HTR-8/SVneo (cell line): Measurements from ENCODE around the gene PDLIM4.
A peak's percentile ranks its signal among the peaks of the same experiment; 100 is the strongest.

Experiments used
- DNase-seq: peaks from one replicate; pipeline ENCODE4 v3.0.0; 2011; ENCODE audit warnings: low spot score, mixed read lengths; ENCODE audit not compliant: insufficient read length
- FAIRE-seq: peaks from 2 replicates; lab custom pipeline; 2011; peaks lifted over from hg19 to GRCh38; lab: Jason Lieb, UNC

PDLIM4 gene, protein sequence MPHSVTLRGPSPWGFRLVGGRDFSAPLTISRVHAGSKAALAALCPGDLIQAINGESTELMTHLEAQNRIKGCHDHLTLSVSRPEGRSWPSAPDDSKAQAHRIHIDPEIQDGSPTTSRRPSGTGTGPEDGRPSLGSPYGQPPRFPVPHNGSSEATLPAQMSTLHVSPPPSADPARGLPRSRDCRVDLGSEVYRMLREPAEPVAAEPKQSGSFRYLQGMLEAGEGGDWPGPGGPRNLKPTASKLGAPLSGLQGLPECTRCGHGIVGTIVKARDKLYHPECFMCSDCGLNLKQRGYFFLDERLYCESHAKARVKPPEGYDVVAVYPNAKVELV

GRCh38 chr5:132257131-132258101, at the start of gene PDLIM4:
Gene PDLIM4 (plus strand): TSS chr5:132257696. CDS start chr5:132257735, 39 bp downstream.
- peak; percentile 62 for DNase-seq
- no peak for FAIRE-seq

GRCh38 chr5:132207778-132208177, 49.7 kb upstream of the PDLIM4 start:
- no peak for FAIRE-seq

GRCh38 chr5:132209131-132209530, 48.4 kb upstream of the PDLIM4 start:
- no peak for FAIRE-seq
- no peak for DNase-seq

More at GRCh38 chr5:132207778-132208177, 49.7 kb upstream of the PDLIM4 start:
- no peak for DNase-seq

DNA sequence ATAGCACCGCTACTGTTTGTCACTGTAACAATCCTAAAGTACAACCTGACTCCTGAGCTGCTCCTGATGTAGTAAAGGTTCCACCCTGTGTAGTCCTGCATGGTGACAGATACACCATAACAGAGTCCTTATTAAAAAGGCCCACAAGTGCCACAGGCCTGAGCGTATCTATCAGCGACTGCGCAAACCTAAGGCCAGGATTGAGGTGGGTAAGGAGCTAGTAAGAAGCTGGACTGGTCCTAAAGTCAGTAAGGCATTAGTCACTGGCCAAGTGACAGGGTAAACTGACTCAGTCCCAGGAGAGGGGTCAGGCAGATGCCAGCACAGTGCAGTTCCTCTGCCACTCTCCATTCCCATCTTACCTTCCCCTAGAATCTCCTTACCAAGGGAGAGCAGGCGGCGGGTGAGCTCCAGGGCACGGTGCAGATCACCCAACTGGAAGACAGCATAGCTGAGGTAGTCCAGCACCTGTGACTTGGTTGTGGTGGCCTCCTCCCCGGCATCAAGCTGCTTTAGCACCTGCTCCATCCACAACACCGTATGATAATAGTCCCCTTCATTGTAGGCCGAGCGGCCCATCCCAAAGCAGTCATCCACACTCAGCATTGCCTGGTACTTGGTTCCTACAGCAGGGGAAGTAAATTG, 47.5 kb upstream of the PDLIM4 start:
- no peak for DNase-seq

GRCh38 chr5:132210944-132211343, 46.6 kb upstream of the PDLIM4 start:
- FAIRE-seq (no peak), DNase-seq (no peak)

More for the DNA sequence above, 47.5 kb upstream of the PDLIM4 start:
- no peak for FAIRE-seq

GRCh38 chr5:132211787-132212186, 45.7 kb upstream of the PDLIM4 start:
- DNase-seq (no peak), FAIRE-seq (no peak)

- FAIRE-seq (no peak), DNase-seq (no peak)
Observed at GRCh38 chr5:132213666-132214065, 43.8 kb upstream of the PDLIM4 start.

GRCh38 chr5:132214491-132214890, 43.0 kb upstream of the PDLIM4 start:
- FAIRE-seq (no peak), DNase-seq (no peak)

GRCh38 chr5:132215329-132215728, 42.2 kb upstream of the PDLIM4 start:
- peak; percentile 89 for DNase-seq
- peak; percentile 93 for FAIRE-seq

DNA sequence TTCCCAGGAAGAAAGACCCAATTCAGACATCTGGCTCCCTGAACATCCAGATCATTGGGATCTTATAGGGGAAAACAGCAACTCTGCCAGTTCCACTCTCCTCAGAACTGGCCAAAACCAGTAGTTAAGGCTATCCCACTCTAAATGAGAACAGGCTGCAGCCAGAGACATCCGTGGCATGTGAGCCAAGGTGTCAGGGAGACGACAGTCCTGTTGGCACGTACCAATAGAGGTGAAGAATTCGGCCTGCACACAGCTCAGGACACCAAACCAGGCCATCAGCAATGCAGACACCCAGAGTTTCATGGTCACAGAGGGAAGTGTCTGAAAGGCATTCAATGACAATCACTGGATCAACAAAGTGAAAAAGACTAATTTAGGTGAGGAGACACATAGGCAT, 39.2 kb upstream of the PDLIM4 start:
- no peak for FAIRE-seq

GRCh38 chr5:132219289-132219970, 38.1 kb upstream of the PDLIM4 start:
- no peak for FAIRE-seq
- no peak for DNase-seq

More for the DNA sequence above, 39.2 kb upstream of the PDLIM4 start:
- no peak for DNase-seq

DNA sequence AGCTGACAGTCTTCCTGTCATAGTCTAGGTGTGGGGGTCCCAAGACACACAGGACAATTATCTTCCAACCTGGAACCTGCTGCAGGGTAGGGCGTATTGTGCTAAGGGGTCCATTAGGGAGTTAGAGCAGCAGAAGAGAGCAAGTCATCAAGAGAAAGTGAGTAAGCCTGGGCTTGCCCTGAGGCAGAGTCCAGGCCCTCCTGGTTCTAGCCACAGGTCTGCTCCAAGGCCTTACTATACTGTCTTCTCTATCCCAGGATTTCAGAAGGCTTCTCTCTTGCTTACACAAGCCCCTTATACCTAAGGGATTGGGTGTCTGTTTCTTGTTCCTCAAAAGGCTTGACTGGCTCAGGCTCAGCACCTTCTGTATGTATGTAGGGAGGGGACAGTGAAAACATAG, 37.5 kb upstream of the PDLIM4 start:
- FAIRE-seq, result no peak

DNA sequence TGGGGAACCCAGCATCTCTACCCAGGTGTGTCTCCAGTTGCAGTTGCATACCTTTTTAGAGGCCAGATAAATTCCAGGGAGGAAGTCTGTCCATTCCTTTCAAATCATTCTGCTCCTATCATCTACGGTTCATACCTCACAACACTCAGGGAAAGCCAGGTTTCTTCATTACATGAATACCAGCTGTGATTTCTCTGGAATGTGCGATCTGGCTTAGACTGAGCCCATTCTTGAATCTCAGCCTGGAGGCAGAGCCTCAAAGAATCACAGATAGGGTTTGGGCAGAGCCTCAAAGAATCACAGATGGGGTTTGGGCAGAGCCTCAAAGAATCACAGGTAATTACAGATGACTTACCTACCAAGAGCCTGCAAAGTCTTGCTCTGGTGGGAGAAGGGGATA, 37.0 kb upstream of the PDLIM4 start:
- no peak for DNase-seq
- no peak for FAIRE-seq

More for the DNA sequence above, 37.5 kb upstream of the PDLIM4 start:
- no peak for DNase-seq

DNA sequence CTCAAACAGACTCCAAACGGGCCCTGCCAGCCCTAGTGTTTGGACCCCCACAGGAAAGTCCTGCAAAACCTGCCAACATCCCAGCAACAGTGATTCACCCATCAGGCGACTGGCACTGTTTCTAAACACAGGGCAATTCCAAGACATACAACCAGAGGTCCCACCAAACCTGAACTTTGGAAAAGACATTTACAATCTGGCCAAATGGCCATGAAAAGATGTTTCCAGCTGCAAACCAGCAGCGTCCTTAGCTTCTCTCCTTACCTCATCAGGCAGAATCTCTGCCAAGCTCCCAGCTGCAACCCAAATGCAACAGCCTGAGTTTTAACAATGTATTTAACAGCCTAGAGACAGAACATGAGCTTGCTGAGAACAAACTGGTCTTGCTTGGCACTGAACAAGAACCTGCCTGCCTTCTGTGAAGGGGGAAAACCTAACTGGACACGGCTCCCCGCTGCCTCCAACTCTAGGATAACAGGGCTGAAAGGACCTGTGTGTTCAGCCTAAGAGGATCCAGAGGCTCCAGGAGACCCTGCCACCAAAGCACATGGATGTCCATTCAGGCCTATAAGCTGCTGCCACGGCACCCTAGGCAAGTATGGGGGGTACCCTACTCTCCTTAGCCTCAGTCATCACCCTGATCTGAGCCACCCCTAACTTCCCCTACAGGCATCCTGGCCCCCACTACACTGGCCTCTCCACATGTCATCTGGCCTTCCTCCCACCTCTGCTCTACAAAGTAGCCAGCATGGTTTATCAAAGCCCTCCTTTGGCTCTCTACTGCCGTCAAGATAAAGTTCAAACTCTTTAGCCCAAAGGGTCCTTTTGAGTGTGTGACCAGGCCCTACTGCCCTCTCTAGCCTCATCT, 35.5 kb upstream of the PDLIM4 start:
- FAIRE-seq (no peak), DNase-seq (no peak)

DNA sequence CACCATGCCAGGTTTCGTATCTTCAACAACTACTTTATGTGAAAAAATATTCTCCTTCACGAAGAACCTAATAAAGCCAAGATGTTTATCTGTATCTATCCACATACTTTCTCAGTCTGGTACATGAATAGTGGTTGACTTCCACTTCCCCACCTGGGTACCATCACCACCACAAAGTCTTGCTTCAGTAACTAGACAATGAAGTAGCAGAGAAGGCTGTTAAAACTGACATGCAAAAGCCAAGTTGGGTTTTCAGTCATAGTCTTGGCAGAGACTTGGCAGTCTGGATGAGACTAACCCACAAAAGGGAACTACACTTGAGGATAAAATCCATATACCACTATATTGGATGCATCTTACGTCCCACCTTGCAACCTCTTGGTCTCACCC, 34.9 kb upstream of the PDLIM4 start:
- DNase-seq (no peak), FAIRE-seq (no peak)

DNA sequence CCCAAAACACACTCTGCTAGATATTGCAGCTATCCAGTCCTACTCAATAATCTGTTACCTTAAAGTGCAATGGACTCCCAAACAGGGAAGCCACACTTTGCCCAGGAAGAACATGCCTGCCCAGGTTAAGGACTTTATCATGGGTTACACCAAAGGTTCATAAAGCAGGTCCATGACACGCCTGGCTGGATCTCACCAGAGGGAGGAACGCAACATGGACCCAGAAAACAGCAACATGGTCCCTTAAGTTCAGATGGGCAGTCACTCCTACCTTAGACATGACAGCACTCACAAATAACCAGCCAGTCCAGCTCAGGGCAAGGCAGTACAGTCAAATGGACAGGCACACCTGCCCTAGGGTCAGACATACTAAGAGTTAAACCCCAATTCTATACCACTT, 33.6 kb upstream of the PDLIM4 start:
- FAIRE-seq (no peak), DNase-seq (no peak)

GRCh38 chr5:132224716-132225115, 32.8 kb upstream of the PDLIM4 start:
- FAIRE-seq (no peak), DNase-seq (no peak)

- DNase-seq, result peak; percentile 69
- peak; percentile 64 for FAIRE-seq
Observed at GRCh38 chr5:132225165-132226032, 32.1 kb upstream of the PDLIM4 start.
